H9 (cell line): ENCODE data around the gene MYO5B. TPM values are rescaled to one million over a fixed set of nuclear protein-coding genes. Genes with fewer than 3 reads are reported as not detected.

Experiments
- DNase-seq: peaks from one replicate; pipeline ENCODE4 v3.0.0-alpha.2; 2017
- H2AFZ ChIP-seq: one replicate; pipeline ENCODE4 v1.6.1; 2013; ENCODE audit warnings: mild to moderate bottlenecking, low read length, control low read depth, moderate library complexity
- H2AK5ac ChIP-seq: 2 replicates; pipeline ENCODE4 v1.6.1; 2013; ENCODE audit warnings: low read length, control low read depth, mixed read lengths; ENCODE audit not compliant: insufficient read length
- H2BK120ac ChIP-seq: one replicate; pipeline ENCODE4 v1.6.1; 2013; ENCODE audit warnings: low read depth, mild to moderate bottlenecking, low read length, control low read depth, inconsistent platforms; ENCODE audit not compliant: poor library complexity, severe bottlenecking
- H2BK12ac ChIP-seq: 2 replicates; pipeline ENCODE4 v1.6.1; 2013; ENCODE audit warnings: low read length, control low read depth, mixed read lengths, low read depth; ENCODE audit not compliant: insufficient read length
- H2BK15ac ChIP-seq: 2 replicates; pipeline ENCODE4 v1.6.1; 2013; ENCODE audit warnings: low read depth, low read length, control low read depth
- H2BK20ac ChIP-seq: one replicate; pipeline ENCODE4 v1.6.1; 2013; ENCODE audit warnings: low read depth, mild to moderate bottlenecking, low read length, control low read depth, inconsistent platforms; ENCODE audit not compliant: poor library complexity, severe bottlenecking
- H2BK5ac ChIP-seq: 2 replicates; pipeline ENCODE4 v1.6.1; 2013; ENCODE audit warnings: low read length, control low read depth, mixed read lengths; ENCODE audit not compliant: insufficient read length
- H3K14ac ChIP-seq: 2 replicates; pipeline ENCODE4 v1.6.1; 2013; ENCODE audit warnings: low read length, control low read depth; ENCODE audit not compliant: insufficient read depth
- H3K18ac ChIP-seq: 2 replicates; pipeline ENCODE4 v1.6.1; 2013; ENCODE audit warnings: low read depth, mild to moderate bottlenecking, mixed read lengths, low read length, control low read depth; ENCODE audit not compliant: insufficient read length
- H3K23ac ChIP-seq: 2 replicates; pipeline ENCODE4 v1.6.1; 2013; ENCODE audit warnings: low read length, control low read depth, mixed read lengths, low read depth; ENCODE audit not compliant: insufficient read length
- H3K23me2 ChIP-seq: 2 replicates; pipeline ENCODE4 v1.6.1; 2013; ENCODE audit warnings: low read depth, mild to moderate bottlenecking, mixed read lengths, low read length, control low read depth; ENCODE audit not compliant: insufficient read length, poor library complexity, severe bottlenecking
- H3K27ac ChIP-seq: 2 replicates; pipeline ENCODE4 v1.5.1; 2013; ENCODE audit warnings: low read length, control low read depth, mixed read lengths, low read depth; ENCODE audit not compliant: insufficient read length
- H3K27me3 ChIP-seq: 2 replicates; pipeline ENCODE4 v1.6.1; 2013; ENCODE audit warnings: low read length, control low read depth, inconsistent platforms; ENCODE audit not compliant: insufficient read depth
- H3K4ac ChIP-seq: 2 replicates; pipeline ENCODE4 v1.6.1; 2013; ENCODE audit warnings: low read depth, mild to moderate bottlenecking, control low read depth, inconsistent platforms, low read length, moderate library complexity
- H3K4me1 ChIP-seq: 2 replicates; pipeline ENCODE4 v1.6.1; 2013; ENCODE audit warnings: low read length, control low read depth, inconsistent platforms; ENCODE audit not compliant: insufficient read depth
- H3K4me2 ChIP-seq: 2 replicates; pipeline ENCODE4 v1.6.1; 2013; ENCODE audit warnings: low read length, control low read depth, mixed read lengths; ENCODE audit not compliant: insufficient read length, insufficient read depth
- H3K56ac ChIP-seq: 2 replicates; pipeline ENCODE4 v1.6.1; 2013; ENCODE audit warnings: low read depth, mild to moderate bottlenecking, mixed read lengths, low read length, control low read depth; ENCODE audit not compliant: insufficient read length
- H3K79me1 ChIP-seq: 2 replicates; pipeline ENCODE4 v1.6.1; 2013; ENCODE audit warnings: low read depth, mild to moderate bottlenecking, moderate library complexity, low read length, control low read depth, inconsistent platforms; ENCODE audit not compliant: insufficient read depth, poor library complexity, severe bottlenecking
- H3K79me2 ChIP-seq: 2 replicates; pipeline ENCODE4 v1.6.1; 2013; ENCODE audit warnings: low read length, control low read depth, inconsistent platforms; ENCODE audit not compliant: insufficient read depth
- H3K9ac ChIP-seq: 2 replicates; pipeline ENCODE4 v1.6.1; 2013; ENCODE audit warnings: low read length, control low read depth, mixed read lengths; ENCODE audit not compliant: insufficient read length; ENCODE audit errors: extremely low read depth
- H3K9me3 ChIP-seq: one replicate; pipeline ENCODE4 v1.6.1; 2013; ENCODE audit warnings: low read depth, low read length, inconsistent platforms; ENCODE audit not compliant: control insufficient read depth
- H3T11ph ChIP-seq: one replicate; pipeline ENCODE4 v1.6.1; 2013; ENCODE audit warnings: mild to moderate bottlenecking, low read length, control low read depth, inconsistent platforms
- H4K20me1 ChIP-seq: one replicate; pipeline ENCODE4 v1.6.1; 2013; ENCODE audit not compliant: control insufficient read depth, insufficient read length, insufficient read depth
- H4K5ac ChIP-seq: 2 replicates; pipeline ENCODE4 v1.6.1; 2013; ENCODE audit warnings: low read depth, mild to moderate bottlenecking, mixed read lengths, low read length, control low read depth; ENCODE audit not compliant: insufficient read length
- H4K8ac ChIP-seq: replicated peaks from 2 replicates; pipeline ENCODE4 v1.6.1; 2013; ENCODE audit warnings: low read length, control low read depth, mixed read lengths, low read depth; ENCODE audit not compliant: insufficient read length
- H4K91ac ChIP-seq: 2 replicates; pipeline ENCODE4 v1.6.1; 2013; ENCODE audit warnings: low read depth, mild to moderate bottlenecking, moderate library complexity, mixed read lengths, low read length, control low read depth; ENCODE audit not compliant: insufficient read length
- H3K27ac Mint-ChIP-seq, 3 experiments: 2 replicates in 2 of 3; 3 replicates in 1 of 3; pipeline ENCODE4 v1.8.0; 2020 to 2021; ENCODE audit warnings: mixed read lengths in 3 of 3, mild to moderate bottlenecking in 1 of 3, moderate library complexity in 1 of 3
- H3K27me3 Mint-ChIP-seq: 2 replicates; pipeline ENCODE4 v1.8.0; 2021; ENCODE audit warnings: low read depth, mild to moderate bottlenecking, moderate library complexity, mixed read lengths
- H3K36me3 Mint-ChIP-seq, 3 experiments: 2 replicates in 2 of 3; 3 replicates in 1 of 3; pipeline ENCODE4 v1.8.0; 2020 to 2021; ENCODE audit warnings: low read depth in 3 of 3, mixed read lengths in 3 of 3; ENCODE audit not compliant: insufficient read depth in 1 of 3
- H3K4me1 Mint-ChIP-seq, 2 experiments: 2 replicates each; pipeline ENCODE4 v1.8.0; 2020; ENCODE audit warnings: mixed read lengths in 2 of 2
- H3K4me3 Mint-ChIP-seq, 2 experiments: 2 replicates in 1 of 2; 3 replicates in 1 of 2; pipeline ENCODE4 v1.8.0; 2020 to 2021; ENCODE audit warnings: mild to moderate bottlenecking in 2 of 2, mixed read lengths in 2 of 2, moderate library complexity in 1 of 2
- H3K9me3 Mint-ChIP-seq, 2 experiments: 2 replicates in 1 of 2; 3 replicates in 1 of 2; pipeline ENCODE4 v1.8.0; 2020; ENCODE audit warnings: mild to moderate bottlenecking in 2 of 2, mixed read lengths in 2 of 2, moderate library complexity in 1 of 2
- CTCF ChIP-seq: fragments of 200-600 bp; sonication (generic); conservative IDR thresholded peaks from 3 replicates; pipeline ENCODE4 v1.8.0; 2021; ENCODE audit warnings: antibody characterized with exemption, mild to moderate bottlenecking
- WGBS: extraction: QIAGEN DNeasy Blood & Tissue Kit; methylation state at CpG from one replicate; pipeline ENCODE4 v1.1.7; 2013; ENCODE audit warnings: missing lambda C conversion rate, low lambda C conversion rate, mixed read lengths; ENCODE audit not compliant: insufficient read length; ENCODE audit errors: extremely low coverage; 5-methylcytosine and 5-hydroxymethylcytosine counted together
- total RNA-seq: library from RNA; stranded (reverse); gene quantifications from 2 replicates; pipeline ENCODE4 v1.2.1, GENCODE V29; 2021

The MYO5B gene
- total RNA-seq, 1 experiment from 2014 or later, result 9.3 TPM

GRCh38 chr18:50186385-50186784 is 8.6 kb downstream of the MYO5B start:
- no peak overlapping the region for H2BK120ac ChIP-seq
- no peak overlapping the region for H2BK15ac ChIP-seq
- Mint-ChIP-seq H3K4me1 (peaks cover 11% of the 10 kb centered on the region in 2 experiments), H3K27ac (no peak overlapping the region), H3K36me3 (no peaks in the 10 kb centered on the region), H3K27me3 (peaks cover 26% of the 10 kb centered on the region), H3K9me3 (no peaks in the 10 kb centered on the region), H3K4me3 (no peak overlapping the region)
- H2BK20ac ChIP-seq, result no peak overlapping the region
- no peak overlapping the region for H2BK5ac ChIP-seq
- H3K4me1 ChIP-seq, result no peaks in the 10 kb centered on the region; the same call in 1 of the 2 replicates
- no peaks in the 10 kb centered on the region for H3K79me2 ChIP-seq
- H3K14ac ChIP-seq, result no peak overlapping the region
- H3K18ac ChIP-seq, result no peak overlapping the region
- no peak overlapping the region for H2AFZ ChIP-seq
- no peak overlapping the region for H3K9ac ChIP-seq
- no peak overlapping the region for H4K91ac ChIP-seq
- no peaks in the 10 kb centered on the region for H3K23me2 ChIP-seq
- H3K27me3 ChIP-seq, result no peaks in the 10 kb centered on the region
- no peak overlapping the region for H4K8ac ChIP-seq
- H4K5ac ChIP-seq, result no peak overlapping the region
- no peaks in the 10 kb centered on the region for H3K9me3 ChIP-seq
- no CpG with 5 or more reads among the region's 1 CpG for WGBS
- no peak overlapping the region for H3K27ac ChIP-seq
- no peak overlapping the region for H3T11ph ChIP-seq
- DNase-seq, result no peak
- no peak for TF ChIP-seq CTCF
- no peak overlapping the region for H2BK12ac ChIP-seq
- H3K79me1 ChIP-seq, result no peaks in the 10 kb centered on the region
- H3K4me2 ChIP-seq, result no peak overlapping the region
- no peak overlapping the region for H3K56ac ChIP-seq
- H2AK5ac ChIP-seq, result no peak overlapping the region
- H3K4ac ChIP-seq, result no peak overlapping the region
- H4K20me1 ChIP-seq, result no peaks in the 10 kb centered on the region
- no peak overlapping the region for H3K23ac ChIP-seq
